ENCODE data around the gene ACP6. TPM values are rescaled to one million over a fixed set of nuclear protein-coding genes. Genes with fewer than 3 reads are reported as not detected.

ACP6 gene
- total RNA-seq, 1 experiment from 2014 or later = 12.0 TPM

- in situ Hi-C loops (cut with HindIII; ENCODE audit: low pct_unique_long_range_greater_than_20kb, low sequenced_read_pairs) = no loop called here
- no peak for ATAC-seq
Measured at GRCh38 chr1:147626739-147627138, 43.6 kb downstream of the ACP6 start.

GRCh38 chr1:147626291-147626690 is 44.0 kb downstream of the ACP6 start:
- CTCF ChIA-PET = interaction anchor here (0.5 to 1.3 kb wide), 2 partner anchors 38 to 88 kb away, joined by 3 to 6 read pairs; no protein-coding TSS in a partner anchor
- intact Hi-C loops (cut with micrococcal nuclease; ENCODE audit: unreplicated experiment) = loop anchor here (5.0 kb wide), 1 partner anchor 129 kb away; no protein-coding TSS in a partner anchor

More at GRCh38 chr1:147626739-147627138, 43.6 kb downstream of the ACP6 start:
- H3K36me3 ChIP-seq (ENCODE audit: control insufficient read depth, insufficient read depth, low read length) = peaks cover 5% of the 10 kb centered on the region; the same call in 1 of the 2 replicates
- intact Hi-C loops (cut with micrococcal nuclease; ENCODE audit: unreplicated experiment) = loop anchor here (5.0 kb wide), 1 partner anchor 129 kb away; no protein-coding TSS in a partner anchor
- no peaks in the 10 kb centered on the region for H3K4me1 ChIP-seq (ENCODE audit: control insufficient read depth, insufficient read depth, low read length)
- CTCF ChIA-PET = interaction anchor here (0.5 to 1.3 kb wide), 2 partner anchors 38 to 376 kb away, joined by 3 read pairs; no protein-coding TSS in a partner anchor
- no peak for DNase-seq (ENCODE audit: low read depth, low spot score)
- no peak overlapping the region for H3K4me3 ChIP-seq (ENCODE audit: low read depth in 2 of 2, low read length in 2 of 2)
- H3K27ac ChIP-seq (ENCODE audit: low read length) = no peak overlapping the region
- POLR2A ChIA-PET = no interaction called here
- TF ChIP-seq TCF7L2 (IDR thresholded peaks at IDR 0.05; ENCODE audit: low read depth, low read length) (no peak), REST (IDR thresholded peaks at IDR 0.05; ENCODE audit: insufficient read depth in 1 of 2, low read depth in 2 of 2, low read length in 1 of 2) (no peak), SIN3A (IDR thresholded peaks at IDR 0.05; ENCODE audit: borderline replicate concordance, insufficient read depth, low read depth, low read length) (no peak), POLR2AphosphoS5 (IDR thresholded peaks at IDR 0.05; ENCODE audit: low read depth, low read length) (no peak)
- TF ChIP-seq, protein P1, sequence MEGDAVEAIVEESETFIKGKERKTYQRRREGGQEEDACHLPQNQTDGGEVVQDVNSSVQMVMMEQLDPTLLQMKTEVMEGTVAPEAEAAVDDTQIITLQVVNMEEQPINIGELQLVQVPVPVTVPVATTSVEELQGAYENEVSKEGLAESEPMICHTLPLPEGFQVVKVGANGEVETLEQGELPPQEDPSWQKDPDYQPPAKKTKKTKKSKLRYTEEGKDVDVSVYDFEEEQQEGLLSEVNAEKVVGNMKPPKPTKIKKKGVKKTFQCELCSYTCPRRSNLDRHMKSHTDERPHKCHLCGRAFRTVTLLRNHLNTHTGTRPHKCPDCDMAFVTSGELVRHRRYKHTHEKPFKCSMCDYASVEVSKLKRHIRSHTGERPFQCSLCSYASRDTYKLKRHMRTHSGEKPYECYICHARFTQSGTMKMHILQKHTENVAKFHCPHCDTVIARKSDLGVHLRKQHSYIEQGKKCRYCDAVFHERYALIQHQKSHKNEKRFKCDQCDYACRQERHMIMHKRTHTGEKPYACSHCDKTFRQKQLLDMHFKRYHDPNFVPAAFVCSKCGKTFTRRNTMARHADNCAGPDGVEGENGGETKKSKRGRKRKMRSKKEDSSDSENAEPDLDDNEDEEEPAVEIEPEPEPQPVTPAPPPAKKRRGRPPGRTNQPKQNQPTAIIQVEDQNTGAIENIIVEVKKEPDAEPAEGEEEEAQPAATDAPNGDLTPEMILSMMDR (IDR thresholded peaks at IDR 0.05) = no peak
- H3K27me3 ChIP-seq (ENCODE audit: control insufficient read depth, insufficient read depth, low read length) = no peaks in the 10 kb centered on the region
- no peaks in the 10 kb centered on the region for H3K9me3 ChIP-seq (ENCODE audit: control insufficient read depth, insufficient read depth, low read depth, low read length)
- BruUV-seq (replicated peaks) = no TSS peak

More at GRCh38 chr1:147626291-147626690, 44.0 kb downstream of the ACP6 start:
- H3K4me1 ChIP-seq (ENCODE audit: control insufficient read depth, insufficient read depth, low read length) = no peaks in the 10 kb centered on the region
- H3K4me3 ChIP-seq (ENCODE audit: low read depth in 2 of 2, low read length in 2 of 2) = no peak overlapping the region
- peaks cover 5% of the 10 kb centered on the region; the same call in 1 of the 2 replicates for H3K36me3 ChIP-seq (ENCODE audit: control insufficient read depth, insufficient read depth, low read length)
- no peak for DNase-seq (ENCODE audit: low read depth, low spot score)
- ATAC-seq = no peak
- no peak for TF ChIP-seq POLR2AphosphoS5 (IDR thresholded peaks at IDR 0.05; ENCODE audit: low read depth, low read length)
- TF ChIP-seq SIN3A (IDR thresholded peaks at IDR 0.05; ENCODE audit: borderline replicate concordance, insufficient read depth, low read depth, low read length) = no peak
- TF ChIP-seq TCF7L2 (IDR thresholded peaks at IDR 0.05; ENCODE audit: low read depth, low read length) = no peak
- TF ChIP-seq, protein P1 (IDR thresholded peaks at IDR 0.05) = no peak
- no peak for TF ChIP-seq REST (IDR thresholded peaks at IDR 0.05; ENCODE audit: insufficient read depth in 1 of 2, low read depth in 2 of 2, low read length in 1 of 2)
- no peaks in the 10 kb centered on the region for H3K27me3 ChIP-seq (ENCODE audit: control insufficient read depth, insufficient read depth, low read length)
- no peaks in the 10 kb centered on the region for H3K9me3 ChIP-seq (ENCODE audit: control insufficient read depth, insufficient read depth, low read depth, low read length)
- H3K27ac ChIP-seq (ENCODE audit: low read length) = no peak overlapping the region
- in situ Hi-C loops (cut with HindIII; ENCODE audit: low pct_unique_long_range_greater_than_20kb, low sequenced_read_pairs) = no loop called here
- POLR2A ChIA-PET = no interaction called here
- BruUV-seq (replicated peaks) = no TSS peak

Measured in Panc1 (cell line).